Activated naive CD4-positive, alpha-beta T cell treated with anti-CD3 and anti-CD28 coated beads, Interleukin-2, amount 10 ng/mL, durations not matched to agents 7 days and 5 days (primary cell): Measurements from ENCODE around the gene SCYGR6.
"Not testable (repeated sequence)": the region's sequence is repeated elsewhere in the genome, so short reads cannot be mapped to it uniquely, and the experiment has no call there.

Experiments used
- CTCF ChIA-PET: fragments of 350-600 bp; sonication (Branson Sonifier 250); formaldehyde crosslinking; loops from one replicate; lab custom pipeline; 2021; ENCODE audit warnings: antibody characterized with exemption; lab: Charles Lee
- DNase-seq: peaks from one replicate; pipeline ENCODE4 v3.0.0-alpha.2; 2020
- H3K27ac Mint-ChIP-seq: one replicate; pipeline ENCODE4 v1.8.0; 2021; ENCODE audit warnings: mild to moderate bottlenecking, moderate library complexity, mixed read lengths
- H3K27me3 Mint-ChIP-seq: one replicate; pipeline ENCODE4 v1.8.0; 2021; ENCODE audit warnings: mild to moderate bottlenecking, mixed read lengths
- H3K36me3 Mint-ChIP-seq: one replicate; pipeline ENCODE4 v1.8.0; 2021; ENCODE audit warnings: mixed read lengths
- H3K4me1 Mint-ChIP-seq: one replicate; pipeline ENCODE4 v1.8.0; 2021; ENCODE audit warnings: mixed read lengths
- H3K4me3 Mint-ChIP-seq: one replicate; pipeline ENCODE4 v1.8.0; 2021; ENCODE audit warnings: mild to moderate bottlenecking, moderate library complexity, mixed read lengths
- H3K9me3 Mint-ChIP-seq: one replicate; pipeline ENCODE4 v1.8.0; 2021; ENCODE audit warnings: mixed read lengths

SCYGR6 gene

DNA sequence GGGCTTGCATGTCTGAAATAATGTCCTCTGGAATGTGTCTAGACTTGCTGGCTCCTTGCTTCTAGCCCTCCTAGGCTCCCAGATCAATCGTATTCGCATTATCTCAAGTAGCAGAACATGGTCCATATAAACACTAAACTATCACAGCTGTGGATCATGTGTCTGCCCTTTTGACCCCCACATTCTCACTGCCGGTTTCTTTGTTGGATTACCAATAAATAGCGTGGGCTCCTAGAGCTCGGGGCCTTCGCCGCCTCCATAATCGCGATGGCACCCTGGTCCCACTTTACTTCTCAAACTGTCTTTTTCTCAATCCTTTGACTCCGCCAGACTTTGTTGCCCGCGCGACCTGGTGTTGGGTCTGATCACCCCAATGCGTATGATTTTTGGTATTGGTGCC, 14.8 kb upstream of the SCYGR6 start:
- no peaks in the 10 kb centered on the region for H3K4me1 Mint-ChIP-seq
- H3K4me3 Mint-ChIP-seq = no peak overlapping the region
- CTCF ChIA-PET = no interaction called here
- H3K9me3 Mint-ChIP-seq = no peaks in the 10 kb centered on the region
- H3K36me3 Mint-ChIP-seq = no peaks in the 10 kb centered on the region
- DNase-seq = no peak
- H3K27me3 Mint-ChIP-seq = peaks cover 10% of the 10 kb centered on the region
- H3K27ac Mint-ChIP-seq = no peak overlapping the region

- Mint-ChIP-seq H3K27me3 (peaks cover 7% of the 10 kb centered on the region), H3K27ac (no peak within 1 kb of the TSS), H3K36me3 (no peaks in the 10 kb centered on the region), H3K9me3 (no peaks in the 10 kb centered on the region), H3K4me1 (no peaks in the 10 kb centered on the region), H3K4me3 (no peak within 1 kb of the TSS)
- no peak for DNase-seq
- CTCF ChIA-PET = interaction anchor here (0.5 kb wide), 1 partner anchor 1591 kb away, joined by 3 read pairs; no protein-coding TSS in a partner anchor
Observed at GRCh38 chr2:227728035-227728434, 3.5 kb upstream of the SCYGR6 start, which contains the start of gene SCYGR7. SCYGR7 (plus strand) TSS chr2:227728335; CDS start chr2:227728335, 0 bp downstream.

DNA sequence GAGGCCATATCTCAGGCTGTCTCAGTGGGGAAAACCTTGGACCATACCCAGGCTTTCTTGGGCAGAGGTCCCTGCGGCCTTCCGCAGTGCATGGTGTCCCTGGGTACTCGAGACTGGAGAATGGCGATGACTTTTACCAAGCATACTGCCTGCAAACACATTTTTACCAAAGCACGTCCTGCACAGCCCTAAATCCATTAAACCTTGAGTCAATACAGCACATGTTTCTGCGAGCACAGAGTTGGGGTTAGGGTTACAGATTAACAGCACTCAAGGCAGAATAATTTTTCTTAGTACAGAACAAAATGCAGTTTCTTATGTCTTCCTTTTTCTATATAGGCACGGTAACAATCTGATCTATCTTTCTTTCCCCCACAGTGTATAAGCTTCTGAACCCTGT, 1.7 kb downstream of the SCYGR6 start:
- CTCF ChIA-PET, H3K27ac Mint-ChIP-seq, H3K36me3 Mint-ChIP-seq, H3K27me3 Mint-ChIP-seq, H3K9me3 Mint-ChIP-seq, H3K4me3 Mint-ChIP-seq, H3K4me1 Mint-ChIP-seq, DNase-seq: not testable (repeated sequence)

- H3K36me3 Mint-ChIP-seq = no peaks in the 10 kb centered on the region
- no peak for DNase-seq
- H3K9me3 Mint-ChIP-seq = no peaks in the 10 kb centered on the region
- peaks cover 2% of the 10 kb centered on the region for H3K4me1 Mint-ChIP-seq
- CTCF ChIA-PET = no interaction called here
- peaks cover 15% of the 10 kb centered on the region for H3K27me3 Mint-ChIP-seq
- no peak overlapping the region for H3K4me3 Mint-ChIP-seq
- no peak overlapping the region for H3K27ac Mint-ChIP-seq
Observed at GRCh38 chr2:227720680-227721079, 3.9 kb downstream of the SCYGR6 start.

GRCh38 chr2:227719641-227720040, 4.9 kb downstream of the SCYGR6 start:
- H3K36me3 Mint-ChIP-seq = no peaks in the 10 kb centered on the region
- no peak for DNase-seq
- peaks cover 17% of the 10 kb centered on the region for H3K27me3 Mint-ChIP-seq
- H3K27ac Mint-ChIP-seq = no peak overlapping the region
- peaks cover 2% of the 10 kb centered on the region for H3K4me1 Mint-ChIP-seq
- H3K9me3 Mint-ChIP-seq = no peaks in the 10 kb centered on the region
- no peak overlapping the region for H3K4me3 Mint-ChIP-seq
- CTCF ChIA-PET = no interaction called here

DNA sequence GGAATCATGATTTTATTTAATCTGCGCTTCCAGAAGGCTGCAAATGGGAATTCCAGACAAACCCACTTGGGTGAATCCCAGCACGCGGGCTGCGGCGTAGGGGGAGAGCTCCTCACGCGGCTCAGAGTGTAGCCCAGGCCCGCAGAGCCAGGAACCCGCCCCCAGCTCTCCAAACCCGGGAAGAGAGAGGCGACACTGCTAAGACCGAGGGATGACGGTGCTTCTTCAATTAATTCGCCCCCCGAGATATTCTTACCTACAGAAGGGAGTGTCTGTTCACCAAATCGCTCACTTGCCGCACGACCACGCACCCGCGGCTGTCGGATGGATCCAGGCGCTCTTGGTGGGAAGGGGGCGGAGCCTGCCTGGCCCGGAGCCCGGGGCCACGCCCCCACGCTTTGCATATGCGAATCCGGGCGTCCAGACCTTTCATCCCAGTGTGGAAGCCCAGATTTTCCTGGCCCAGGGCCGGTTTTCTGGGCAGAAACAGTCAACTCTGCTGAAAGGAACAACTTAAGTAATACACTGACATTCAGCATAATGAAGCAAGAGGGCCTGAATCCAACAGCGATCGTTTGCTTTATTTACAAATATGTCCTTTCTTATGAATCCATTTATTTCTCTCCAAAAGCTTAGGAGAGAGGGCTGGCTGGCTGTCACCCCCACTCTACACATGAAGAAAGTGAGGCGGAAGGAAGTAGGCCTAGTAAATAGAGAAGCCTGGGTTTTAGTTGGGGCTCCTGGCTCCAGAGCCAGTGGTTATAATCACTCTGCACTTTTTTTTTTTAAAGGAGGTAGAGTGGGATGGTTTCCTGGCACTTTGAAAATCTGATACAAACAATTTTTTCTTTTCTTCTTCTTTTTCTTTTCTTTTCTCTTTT, 6.6 kb downstream of the SCYGR6 start, which contains the start of gene SLC19A3:
TSS of gene SLC19A3 (minus strand) at position 342 of the 881 bp plus-strand sequence. CDS start 15,710 bp downstream, outside the sequence.
- no peak within 1 kb of the TSS for H3K4me3 Mint-ChIP-seq
- no peak within 1 kb of the TSS for H3K27ac Mint-ChIP-seq
- no peak for DNase-seq
- H3K27me3 Mint-ChIP-seq = peaks cover 21% of the 10 kb centered on the region
- H3K9me3 Mint-ChIP-seq = no peaks in the 10 kb centered on the region
- H3K4me1 Mint-ChIP-seq = peaks cover 2% of the 10 kb centered on the region
- no peaks in the 10 kb centered on the region for H3K36me3 Mint-ChIP-seq
- CTCF ChIA-PET = no interaction called here

GRCh38 chr2:227716501-227716900, 8.1 kb downstream of the SCYGR6 start:
- CTCF ChIA-PET = no interaction called here
- DNase-seq = no peak
- Mint-ChIP-seq H3K36me3 (no peaks in the 10 kb centered on the region), H3K9me3 (no peaks in the 10 kb centered on the region), H3K27ac (no peak overlapping the region), H3K4me3 (no peak overlapping the region), H3K4me1 (peaks cover 2% of the 10 kb centered on the region), H3K27me3 (peaks cover 21% of the 10 kb centered on the region)

GRCh38 chr2:227713291-227713690, 11.3 kb downstream of the SCYGR6 start:
- CTCF ChIA-PET = no interaction called here
- H3K27me3 Mint-ChIP-seq = peaks cover 21% of the 10 kb centered on the region
- no peak overlapping the region for H3K4me3 Mint-ChIP-seq
- peaks cover 2% of the 10 kb centered on the region for H3K4me1 Mint-ChIP-seq
- H3K36me3 Mint-ChIP-seq = no peaks in the 10 kb centered on the region
- no peaks in the 10 kb centered on the region for H3K9me3 Mint-ChIP-seq
- no peak for DNase-seq
- H3K27ac Mint-ChIP-seq = no peak overlapping the region

- Mint-ChIP-seq H3K27me3 (peaks cover 10% of the 10 kb centered on the region), H3K4me3 (no peak overlapping the region), H3K9me3 (no peaks in the 10 kb centered on the region)
Observed at GRCh38 chr2:227710986-227711385, 13.6 kb downstream of the SCYGR6 start.

DNA sequence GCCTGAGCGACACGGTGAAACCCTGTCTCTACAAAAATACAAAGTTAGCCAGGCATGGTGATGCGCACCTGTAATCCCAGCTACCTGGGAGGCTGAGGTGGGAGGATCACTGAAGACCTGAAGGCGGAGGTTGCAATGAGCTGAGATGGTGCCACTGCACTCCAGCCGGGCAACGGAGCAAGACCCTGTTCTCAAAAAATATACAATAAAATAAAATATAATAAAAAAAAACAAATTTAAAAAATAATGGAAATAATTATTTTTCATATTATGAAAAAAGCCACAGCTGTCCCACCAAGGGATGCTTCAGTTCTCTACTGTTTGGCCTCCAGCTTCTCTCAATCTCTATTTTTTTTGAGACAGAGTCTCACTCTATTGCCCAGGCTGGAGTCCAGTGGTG, 17.2 kb downstream of the SCYGR6 start:
- no peak overlapping the region for H3K4me3 Mint-ChIP-seq
- H3K4me1 Mint-ChIP-seq = no peaks in the 10 kb centered on the region
- H3K9me3 Mint-ChIP-seq = no peaks in the 10 kb centered on the region
- H3K27me3 Mint-ChIP-seq = no peaks in the 10 kb centered on the region
- CTCF ChIA-PET = interaction anchor here (1.2 kb wide), 1 partner anchor 10 kb away, joined by 5 read pairs; no protein-coding TSS in a partner anchor
- DNase-seq = no peak
- no peak overlapping the region for H3K27ac Mint-ChIP-seq
- no peaks in the 10 kb centered on the region for H3K36me3 Mint-ChIP-seq

More at GRCh38 chr2:227710986-227711385, 13.6 kb downstream of the SCYGR6 start:
- CTCF ChIA-PET = no interaction called here
- Mint-ChIP-seq H3K4me1 (no peaks in the 10 kb centered on the region), H3K27ac (no peak overlapping the region), H3K36me3 (no peaks in the 10 kb centered on the region)
- DNase-seq = no peak

GRCh38 chr2:227706859-227707258, 17.7 kb downstream of the SCYGR6 start:
- H3K36me3 Mint-ChIP-seq = no peaks in the 10 kb centered on the region
- no peaks in the 10 kb centered on the region for H3K4me1 Mint-ChIP-seq
- no peaks in the 10 kb centered on the region for H3K27me3 Mint-ChIP-seq
- H3K27ac Mint-ChIP-seq = no peak overlapping the region
- CTCF ChIA-PET = interaction anchor here (1.2 kb wide), 1 partner anchor 9 kb away, joined by 5 read pairs; no protein-coding TSS in a partner anchor
- DNase-seq = no peak
- no peaks in the 10 kb centered on the region for H3K9me3 Mint-ChIP-seq
- H3K4me3 Mint-ChIP-seq = no peak overlapping the region

- no peaks in the 10 kb centered on the region for H3K9me3 Mint-ChIP-seq
- no peaks in the 10 kb centered on the region for H3K4me1 Mint-ChIP-seq
- H3K36me3 Mint-ChIP-seq = no peaks in the 10 kb centered on the region
- H3K27me3 Mint-ChIP-seq = no peaks in the 10 kb centered on the region
- CTCF ChIA-PET = interaction anchor here (1.1 kb wide), 1 partner anchor 465 kb away, joined by 4 read pairs; no protein-coding TSS in a partner anchor
- no peak overlapping the region for H3K4me3 Mint-ChIP-seq
- H3K27ac Mint-ChIP-seq = no peak overlapping the region
- no peak for DNase-seq
Observed at GRCh38 chr2:227703961-227704360, 20.6 kb downstream of the SCYGR6 start.

DNA sequence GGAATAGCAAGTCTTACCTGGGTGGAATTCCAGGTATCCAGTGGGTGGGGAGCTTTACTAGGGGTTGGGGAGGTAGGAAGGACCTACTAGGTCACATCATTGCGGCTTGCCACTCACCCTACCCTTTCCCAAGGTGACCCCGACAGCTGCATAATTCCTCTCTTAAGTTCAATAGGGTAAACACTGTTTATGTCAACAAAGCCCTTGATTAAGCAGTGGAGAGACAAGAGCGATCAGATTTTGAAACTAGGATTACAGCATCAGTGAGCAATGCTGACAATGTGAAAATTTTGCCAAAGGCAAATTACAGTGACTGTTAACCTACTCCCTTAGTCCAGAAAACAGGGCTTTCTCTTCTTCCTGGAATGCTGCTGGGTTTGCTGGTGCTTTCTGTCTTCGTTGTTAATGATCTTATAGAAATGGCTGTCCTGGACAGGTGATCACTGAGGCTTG, 21.3 kb downstream of the SCYGR6 start:
- Mint-ChIP-seq H3K4me3 (no peak overlapping the region), H3K27ac (no peak overlapping the region), H3K9me3 (no peaks in the 10 kb centered on the region), H3K27me3 (no peaks in the 10 kb centered on the region), H3K36me3 (no peaks in the 10 kb centered on the region), H3K4me1 (no peaks in the 10 kb centered on the region)
- CTCF ChIA-PET = interaction anchor here (1.1 kb wide), 1 partner anchor 465 kb away, joined by 4 read pairs; no protein-coding TSS in a partner anchor
- DNase-seq = no peak

- CTCF ChIA-PET = no interaction called here
Observed at GRCh38 chr2:227701556-227701955, 23.0 kb downstream of the SCYGR6 start.

More at GRCh38 chr2:227701556-227701955, 23.0 kb downstream of the SCYGR6 start:
- Mint-ChIP-seq H3K4me1 (no peaks in the 10 kb centered on the region), H3K36me3 (no peaks in the 10 kb centered on the region), H3K4me3 (no peak overlapping the region), H3K27ac (no peak overlapping the region), H3K27me3 (no peaks in the 10 kb centered on the region), H3K9me3 (no peaks in the 10 kb centered on the region)
- no peak for DNase-seq
